Breast epithelium (tissue), 4 donors: ENCODE measurements around the gene WDR70. TPM values are rescaled to one million over a fixed set of nuclear protein-coding genes. Genes with fewer than 3 reads are reported as not detected.
"Not testable (repeated sequence)": the region's sequence is repeated elsewhere in the genome, so short reads cannot be mapped to it uniquely, and the experiment has no call there.

Source experiments
- DNase-seq, 2 donors: peaks; one replicate each; pipeline ENCODE4 v3.0.0-alpha.2; 2019; ENCODE audit warnings: low spot score in 2 of 2
- H3K27ac ChIP-seq, 2 donors: fragments of 200-600 bp; sonication (generic) in 1 of 2; one replicate each; pipeline ENCODE4 v1.5.1; 2016 to 2019; ENCODE audit warnings: mild to moderate bottlenecking in 1 of 2
- H3K27me3 ChIP-seq, 2 donors: fragments of 200-600 bp; sonication (generic) in 1 of 2; one replicate each; pipeline versions ENCODE4 v1.5.1 to v1.6.0; 2017 to 2019; ENCODE audit warnings: control low read depth in 1 of 2, mild to moderate bottlenecking in 1 of 2
- H3K36me3 ChIP-seq: fragments of 200-600 bp; one replicate; pipeline ENCODE4 v1.5.1; 2019
- H3K4me1 ChIP-seq, 2 donors: fragments of 200-600 bp; sonication (generic); one replicate each; pipeline ENCODE4 v1.5.1; 2016 to 2019; ENCODE audit warnings: control low read depth in 1 of 2
- H3K4me3 ChIP-seq, 3 donors: fragments of 200-600 bp; sonication (generic); 1 replicate in 2 of 3; 2 replicates in 1 of 3; pipeline ENCODE4 v1.5.1; 2016 to 2019; ENCODE audit warnings: mild to moderate bottlenecking in 3 of 3, moderate library complexity in 2 of 3
- H3K9me3 ChIP-seq, 2 donors: fragments of 200-600 bp; sonication (generic) in 1 of 2; one replicate each; pipeline ENCODE4 v1.5.1; 2016 to 2019; ENCODE audit warnings: control low read depth in 1 of 2
- CTCF ChIP-seq, 3 donors: fragments of 450-650 bp; IDR thresholded peaks; one replicate each; pipeline ENCODE4 v1.5.1; 2016 to 2017; ENCODE audit warnings: antibody characterized with exemption in 3 of 3, mild to moderate bottlenecking in 3 of 3, moderate library complexity in 3 of 3
- POLR2A ChIP-seq: fragments of 450-650 bp; IDR thresholded peaks from one replicate; pipeline ENCODE4 v1.6.1; 2016; ENCODE audit warnings: antibody characterized with exemption, mild to moderate bottlenecking, moderate library complexity
- POLR2AphosphoS5 ChIP-seq, 3 donors: sonication (generic); formaldehyde crosslinking; IDR thresholded peaks; one replicate each; pipeline ENCODE4 v1.6.1; 2017; ENCODE audit warnings: antibody characterized with exemption in 3 of 3
- intact Hi-C: fragments of 100-400 bp; cut with DNase I; formaldehyde crosslinking; loops from one replicate; pipeline ENCODE4 v1.15.1; 2023; ENCODE audit warnings: low total_unique reads
- total RNA-seq, 3 donors: library from RNA; depleted of rRNA; stranded (reverse); fragments of >200 nt; gene quantifications; one replicate each; pipeline ENCODE4 v1.1.0, GENCODE V29; 2016

Gene WDR70
- total RNA-seq, 3 donors from 2014 or later = 29.6 to 40.2 (median 37.0) TPM

GRCh38 chr5:37576552-37576951 lies 197.4 kb downstream of the WDR70 start:
- intact Hi-C loops = loop anchor here (5.0 kb wide), 1 partner anchor 356 kb away; no protein-coding TSS in a partner anchor
- no peak overlapping the region for H3K27ac ChIP-seq
- DNase-seq = no peak
- H3K9me3 ChIP-seq = no peaks in the 10 kb centered on the region
- no peak overlapping the region for H3K4me3 ChIP-seq
- no peak for TF ChIP-seq POLR2AphosphoS5 (IDR thresholded peaks at IDR 0.05)
- no peak for TF ChIP-seq CTCF (IDR thresholded peaks at IDR 0.05)
- no peak for TF ChIP-seq POLR2A
- no peaks in the 10 kb centered on the region for H3K4me1 ChIP-seq
- no peaks in the 10 kb centered on the region for H3K36me3 ChIP-seq
- H3K27me3 ChIP-seq = no peaks in the 10 kb centered on the region

- no peak overlapping the region for H3K27ac ChIP-seq
- H3K4me1 ChIP-seq = no peaks in the 10 kb centered on the region
- H3K4me3 ChIP-seq = no peak overlapping the region
- intact Hi-C loops = loop anchor here (5.0 kb wide), 1 partner anchor 354 kb away; no protein-coding TSS in a partner anchor
- DNase-seq = no peak
- no peak for TF ChIP-seq POLR2AphosphoS5 (IDR thresholded peaks at IDR 0.05)
- TF ChIP-seq CTCF (IDR thresholded peaks at IDR 0.05) = no peak
- no peak for TF ChIP-seq POLR2A
- H3K9me3 ChIP-seq = no peaks in the 10 kb centered on the region
- no peaks in the 10 kb centered on the region for H3K27me3 ChIP-seq
- H3K36me3 ChIP-seq = no peaks in the 10 kb centered on the region
These were observed 199.1 kb downstream of the WDR70 start for GRCh38 chr5:37578176-37578575.

- Histone ChIP-seq H3K9me3 (no peaks in the 10 kb centered on the region), H3K36me3 (no peaks in the 10 kb centered on the region), H3K27me3 (no peaks in the 10 kb centered on the region), H3K4me1 (no peaks in the 10 kb centered on the region), H3K27ac (no peak overlapping the region), H3K4me3 (no peak overlapping the region)
- intact Hi-C loops = no loop called here
- TF ChIP-seq POLR2A (no peak), CTCF (IDR thresholded peaks at IDR 0.05) (no peak), POLR2AphosphoS5 (IDR thresholded peaks at IDR 0.05) (no peak)
- no peak for DNase-seq
These were observed 201.0 kb downstream of the WDR70 start for GRCh38 chr5:37580106-37580505.

DNA sequence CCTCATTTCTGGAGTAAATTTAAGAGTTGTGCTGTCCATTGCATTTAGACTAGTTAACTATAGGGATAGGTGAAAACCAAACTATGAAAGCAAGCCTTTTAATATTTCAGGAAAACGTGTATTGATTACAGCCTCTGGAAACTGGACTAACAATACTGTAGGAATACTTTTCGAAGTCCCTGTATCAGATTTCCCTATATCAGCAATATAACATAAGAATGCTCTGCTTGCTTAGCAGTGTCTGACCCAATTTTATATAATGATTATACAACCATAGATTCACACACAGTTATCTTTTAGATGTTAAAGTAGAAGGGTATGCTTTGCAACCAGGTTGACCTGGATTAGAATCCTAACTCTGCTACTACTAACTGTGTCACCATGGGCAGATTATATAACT lies 203.1 kb downstream of the WDR70 start:
- H3K4me3 ChIP-seq = no peak overlapping the region
- no peaks in the 10 kb centered on the region for H3K9me3 ChIP-seq
- no peaks in the 10 kb centered on the region for H3K27me3 ChIP-seq
- intact Hi-C loops = no loop called here
- H3K36me3 ChIP-seq = no peaks in the 10 kb centered on the region
- H3K4me1 ChIP-seq = no peaks in the 10 kb centered on the region
- H3K27ac ChIP-seq = no peak overlapping the region
- DNase-seq = no peak
- TF ChIP-seq CTCF (IDR thresholded peaks at IDR 0.05) (no peak), POLR2AphosphoS5 (IDR thresholded peaks at IDR 0.05) (no peak), POLR2A (no peak)

- DNase-seq, H3K27me3 ChIP-seq, H3K27ac ChIP-seq, H3K4me1 ChIP-seq, H3K36me3 ChIP-seq, H3K9me3 ChIP-seq, H3K4me3 ChIP-seq, intact Hi-C loops: not testable (repeated sequence)
These were observed 214.2 kb downstream of the WDR70 start for GRCh38 chr5:37593292-37593691.

- H3K27ac ChIP-seq, H3K27me3 ChIP-seq, H3K4me1 ChIP-seq, intact Hi-C loops, H3K9me3 ChIP-seq, DNase-seq, H3K4me3 ChIP-seq, H3K36me3 ChIP-seq: not testable (repeated sequence)
These were observed 215.7 kb downstream of the WDR70 start for GRCh38 chr5:37594864-37595263.
